ENCODE measurements around the gene PLA1A. TPM values are rescaled to one million over a fixed set of nuclear protein-coding genes. Genes with fewer than 3 reads are reported as not detected.

The PLA1A gene
- total RNA-seq, 4 donors from 2014 or later, result 0.97 to 9.6 (median 3.2) TPM

DNA sequence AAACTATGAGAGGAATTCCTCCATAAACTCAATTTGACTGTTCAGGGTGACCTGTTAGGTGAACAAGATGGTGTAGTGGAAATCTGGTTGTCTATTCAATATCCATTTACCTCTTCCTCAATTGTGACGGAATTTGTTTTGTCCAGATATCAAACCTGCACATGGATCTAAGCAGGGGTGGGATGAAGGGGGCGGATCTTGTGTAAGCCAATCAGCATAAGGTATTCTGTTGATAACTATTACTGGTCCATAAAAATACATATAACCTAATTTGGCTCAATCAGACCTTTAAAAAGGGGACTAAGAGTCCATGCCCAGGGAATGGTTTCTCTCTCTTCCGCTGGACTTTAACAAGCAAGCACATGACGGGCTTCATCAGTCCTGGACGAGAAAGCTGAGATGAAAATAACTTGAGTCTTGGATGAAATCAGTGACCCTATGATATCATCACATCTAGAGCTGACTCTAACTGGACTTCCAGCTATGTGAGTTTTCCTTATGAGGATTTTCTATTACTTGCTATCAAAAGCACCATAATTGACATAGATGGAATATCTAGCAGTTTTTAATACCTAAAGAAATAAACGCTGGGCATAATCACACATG lies 68.4 kb downstream of the PLA1A start:
- Histone ChIP-seq H3K4me1 (peaks cover 42 to 64% of the 10 kb centered on the region in 2 donors), H3K9me3 (no peaks in the 10 kb centered on the region), H3K36me3 (peaks cover 0 to 17% of the 10 kb centered on the region in 2 donors), H3K27me3 (no peaks in the 10 kb centered on the region), H3K4me3 (no peak overlapping the region), H3K27ac (peak overlapping the region; percentile 94 to 96 (median 95))
- no peak for DNase-seq
- intact Hi-C loops (cut with DNase I; ENCODE audit: low total_unique reads), result loop anchor here (10.0 kb wide), 1 partner anchor 731 kb away; no protein-coding TSS in a partner anchor
- in situ Hi-C loops (cut with MboI; ENCODE audit: low sequenced_read_pairs in 4 of 4), result loop anchor here in 1 of 4 donors (10.0 kb wide), 1 partner anchor 91 kb away; the partner anchor contains the start of gene ADPRH
- ATAC-seq, result peak in 1 of 2 donors; percentile 29
- TF ChIP-seq CTCF (IDR thresholded peaks at IDR 0.05 in 4 of 5, conservative IDR thresholded peaks at IDR 0.05 in 1 of 5) (no peak), POLR2A (IDR thresholded peaks at IDR 0.05) (no peak)

DNA sequence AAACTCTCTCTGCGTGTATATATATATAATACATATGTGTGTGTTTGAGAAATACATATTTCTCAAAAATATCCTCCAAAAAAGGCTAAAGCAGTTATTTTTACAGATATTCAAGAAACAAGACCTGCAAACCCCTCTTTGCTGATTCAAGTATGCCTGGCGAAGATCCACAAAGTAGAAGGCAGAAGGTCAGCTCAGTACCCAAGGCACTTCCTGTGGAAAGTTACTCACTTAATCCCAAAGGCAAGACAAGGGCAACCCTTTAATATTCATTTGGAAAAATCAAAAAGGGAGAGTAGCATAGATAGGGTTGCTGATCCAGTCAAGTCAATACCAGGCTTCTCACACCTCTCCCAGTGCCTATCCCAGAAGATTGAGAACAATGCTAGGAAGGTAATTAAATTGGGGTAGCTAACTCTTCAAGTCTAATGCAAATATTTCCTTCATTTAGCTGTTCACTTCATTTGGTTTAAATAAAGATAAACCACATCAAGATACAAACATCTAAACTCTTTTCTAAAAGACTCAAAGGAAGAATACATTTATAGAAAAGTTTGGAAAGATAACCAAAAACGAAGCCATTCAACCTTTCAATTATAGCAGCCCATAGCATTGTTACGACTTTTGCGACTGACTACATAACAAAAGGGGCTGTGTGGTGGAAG lies 72.4 kb downstream of the PLA1A start:
- H3K27me3 ChIP-seq, result no peaks in the 10 kb centered on the region
- ATAC-seq, result no peak
- H3K36me3 ChIP-seq, result peaks cover 0 to 55% of the 10 kb centered on the region in 2 donors
- TF ChIP-seq CTCF (IDR thresholded peaks at IDR 0.05 in 4 of 5, conservative IDR thresholded peaks at IDR 0.05 in 1 of 5) (no peak), POLR2A (IDR thresholded peaks at IDR 0.05) (no peak)
- peaks cover 10 to 27% of the 10 kb centered on the region in 2 donors for H3K4me1 ChIP-seq
- H3K27ac ChIP-seq, result peak overlapping the region; percentile 12 to 60 (median 37)
- no peaks in the 10 kb centered on the region for H3K9me3 ChIP-seq
- no peak for DNase-seq
- in situ Hi-C loops (cut with MboI; ENCODE audit: low sequenced_read_pairs in 4 of 4), result loop anchor here in 1 of 4 donors (10.0 kb wide), 1 partner anchor 95 kb away; the partner anchor contains the start of gene ADPRH
- H3K4me3 ChIP-seq, result no peak overlapping the region
- intact Hi-C loops (cut with DNase I; ENCODE audit: low total_unique reads), result loop anchor here (10.0 kb wide), 1 partner anchor 735 kb away; no protein-coding TSS in a partner anchor

DNA sequence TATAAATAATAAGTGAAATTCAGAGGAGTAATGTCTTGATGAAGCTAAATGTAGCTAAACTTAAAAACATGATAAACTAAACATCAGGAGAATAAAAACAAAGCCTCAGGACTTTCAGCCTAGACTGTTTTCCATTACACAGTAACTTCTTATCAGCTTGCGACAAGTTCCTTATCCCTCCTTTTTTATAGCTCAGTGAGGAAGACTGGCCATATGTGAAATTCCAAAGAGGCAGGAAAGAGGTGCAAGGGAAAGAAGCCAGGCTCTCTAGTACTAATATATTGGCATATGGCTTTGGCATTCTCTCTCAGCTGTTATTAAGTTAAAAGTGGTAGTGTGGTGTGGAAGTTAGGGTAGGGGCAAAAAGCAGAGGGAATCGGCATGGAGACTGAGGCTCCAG lies 75.1 kb downstream of the PLA1A start:
- DNase-seq, result no peak
- Histone ChIP-seq H3K36me3 (peaks cover 0 to 57% of the 10 kb centered on the region in 2 donors), H3K27ac (peak overlapping the region in 3 of 4 donors; percentile 8 to 35 (median 20)), H3K4me3 (no peak overlapping the region), H3K9me3 (no peaks in the 10 kb centered on the region), H3K27me3 (no peaks in the 10 kb centered on the region), H3K4me1 (peaks cover 17 to 29% of the 10 kb centered on the region in 2 donors)
- TF ChIP-seq POLR2A (IDR thresholded peaks at IDR 0.05) (no peak), CTCF (IDR thresholded peaks at IDR 0.05 in 4 of 5, conservative IDR thresholded peaks at IDR 0.05 in 1 of 5) (no peak)
- intact Hi-C loops (cut with DNase I; ENCODE audit: low total_unique reads), result no loop called here
- ATAC-seq, result no peak
- in situ Hi-C loops (cut with MboI; ENCODE audit: low sequenced_read_pairs in 4 of 4), result no loop called here

GRCh38 chr3:119673875-119674274 lies 76.2 kb downstream of the PLA1A start:
- peaks cover 0 to 46% of the 10 kb centered on the region in 2 donors for H3K36me3 ChIP-seq
- in situ Hi-C loops (cut with MboI; ENCODE audit: low sequenced_read_pairs in 4 of 4), result no loop called here
- peak overlapping the region in 1 of 4 donors; percentile 35 for H3K27ac ChIP-seq

More at GRCh38 chr3:119673875-119674274, 76.2 kb downstream of the PLA1A start:
- TF ChIP-seq POLR2A (IDR thresholded peaks at IDR 0.05) (no peak), CTCF (IDR thresholded peaks at IDR 0.05 in 4 of 5, conservative IDR thresholded peaks at IDR 0.05 in 1 of 5) (no peak)
- Histone ChIP-seq H3K4me3 (no peak overlapping the region), H3K27me3 (no peaks in the 10 kb centered on the region), H3K9me3 (no peaks in the 10 kb centered on the region), H3K4me1 (peaks cover 19 to 30% of the 10 kb centered on the region in 2 donors)
- intact Hi-C loops (cut with DNase I; ENCODE audit: low total_unique reads), result no loop called here
- ATAC-seq (no peak), DNase-seq (no peak)

Measured in gastrocnemius medialis (tissue), 4 donors.